Muscle layer of duodenum (tissue), 2 donors: ENCODE data around the gene PPP1CC.

Experiments
- H3K27ac ChIP-seq: one replicate; pipeline ENCODE4 v1.7.0; 2013; ENCODE audit warnings: mild to moderate bottlenecking, low read length
- H3K27me3 ChIP-seq: one replicate; pipeline ENCODE4 v1.7.0; 2013; ENCODE audit warnings: low read depth, mild to moderate bottlenecking, control low read depth, low read length
- H3K36me3 ChIP-seq, 2 donors: one replicate each; pipeline ENCODE4 v1.7.0; 2013; ENCODE audit warnings: low read length in 2 of 2, control low read depth in 1 of 2, mild to moderate bottlenecking in 1 of 2; ENCODE audit not compliant: insufficient read depth in 2 of 2, control insufficient read depth in 1 of 2
- H3K4me1 ChIP-seq, 2 donors: one replicate each; pipeline ENCODE4 v1.7.0; 2013; ENCODE audit warnings: low read length in 2 of 2, mild to moderate bottlenecking in 2 of 2, control low read depth in 1 of 2, moderate library complexity in 1 of 2; ENCODE audit not compliant: insufficient read depth in 2 of 2, control insufficient read depth in 1 of 2
- H3K4me3 ChIP-seq, 2 donors: one replicate each; pipeline ENCODE4 v1.7.0; 2013; ENCODE audit warnings: low read length in 2 of 2, low read depth in 1 of 2, mild to moderate bottlenecking in 1 of 2
- H3K9me3 ChIP-seq, 2 donors: one replicate each; pipeline ENCODE4 v1.7.0; 2013; ENCODE audit warnings: low read length in 2 of 2, control low read depth in 1 of 2, mild to moderate bottlenecking in 1 of 2; ENCODE audit not compliant: control insufficient read depth in 1 of 2
- donor health status: healthy.

Gene PPP1CC

DNA sequence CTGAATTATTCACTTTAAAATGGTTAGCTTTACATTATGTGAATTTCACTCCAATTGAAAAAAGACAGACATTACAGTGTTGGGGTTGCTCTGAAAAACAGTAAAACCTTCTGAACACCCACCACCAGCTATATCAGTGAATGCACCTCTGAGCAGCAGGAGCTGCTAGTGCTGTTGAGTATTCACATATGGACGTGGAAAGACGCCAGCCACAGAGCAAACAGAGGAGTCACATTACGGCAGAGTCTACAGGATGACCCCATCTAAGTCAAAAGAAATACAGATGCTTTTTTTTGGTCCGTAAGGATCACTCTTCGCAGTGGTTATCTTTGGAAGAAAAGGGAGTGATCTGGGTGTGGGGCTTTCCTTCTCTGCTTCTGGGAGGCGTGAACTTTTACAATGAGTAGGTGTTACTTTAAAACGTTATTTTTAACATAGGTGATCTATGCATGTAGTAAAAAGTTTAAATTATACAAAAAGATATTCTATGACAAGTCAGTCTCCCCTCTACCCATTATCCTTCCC, 58.3 kb downstream of the PPP1CC start:
- Histone ChIP-seq H3K4me1 (peaks cover 4 to 15% of the 10 kb centered on the region in 2 donors), H3K36me3 (peaks cover 0 to 8% of the 10 kb centered on the region in 2 donors), H3K27ac (no peak overlapping the region), H3K9me3 (no peaks in the 10 kb centered on the region), H3K27me3 (no peaks in the 10 kb centered on the region), H3K4me3 (no peak overlapping the region)

- Histone ChIP-seq H3K27ac (no peak overlapping the region), H3K4me1 (peaks cover 4 to 15% of the 10 kb centered on the region in 2 donors), H3K9me3 (no peaks in the 10 kb centered on the region), H3K4me3 (no peak overlapping the region), H3K36me3 (peaks cover 0 to 8% of the 10 kb centered on the region in 2 donors), H3K27me3 (no peaks in the 10 kb centered on the region)
Observed at GRCh38 chr12:110683888-110684287, 58.8 kb downstream of the PPP1CC start.

GRCh38 chr12:110680032-110680431, 62.7 kb downstream of the PPP1CC start:
- no peaks in the 10 kb centered on the region for H3K9me3 ChIP-seq
- H3K4me3 ChIP-seq = no peak overlapping the region
- peaks cover 0 to 5% of the 10 kb centered on the region in 2 donors for H3K4me1 ChIP-seq
- H3K36me3 ChIP-seq = peaks cover 0 to 7% of the 10 kb centered on the region in 2 donors
- no peak overlapping the region for H3K27ac ChIP-seq
- no peaks in the 10 kb centered on the region for H3K27me3 ChIP-seq

- Histone ChIP-seq H3K27me3 (no peaks in the 10 kb centered on the region), H3K36me3 (peaks cover 0 to 4% of the 10 kb centered on the region in 2 donors), H3K9me3 (no peaks in the 10 kb centered on the region), H3K4me3 (no peak overlapping the region), H3K4me1 (peaks cover 0 to 5% of the 10 kb centered on the region in 2 donors), H3K27ac (no peak overlapping the region)
Observed at GRCh38 chr12:110679201-110679600, 63.5 kb downstream of the PPP1CC start.

DNA sequence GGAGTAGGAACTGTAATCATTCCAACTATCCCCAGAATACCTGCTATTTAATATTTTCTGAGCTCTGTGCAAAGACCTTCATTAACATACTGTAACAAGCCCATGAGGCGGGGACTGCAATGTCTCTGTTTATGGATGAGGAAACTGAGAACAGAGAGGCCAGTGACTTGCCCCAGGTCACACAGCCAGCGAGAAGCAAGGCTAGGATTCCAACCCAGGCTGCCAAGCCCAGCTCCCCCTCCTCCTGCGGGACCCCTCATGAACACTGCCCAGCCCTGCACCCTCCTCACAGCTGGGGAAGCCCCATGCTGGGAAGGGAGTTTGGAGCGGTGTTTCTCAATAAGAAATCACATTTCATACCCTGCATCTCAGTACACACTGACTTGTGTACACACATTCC, 64.7 kb downstream of the PPP1CC start:
- no peaks in the 10 kb centered on the region for H3K9me3 ChIP-seq
- peaks cover 0 to 2% of the 10 kb centered on the region in 2 donors for H3K36me3 ChIP-seq
- H3K4me3 ChIP-seq = no peak overlapping the region
- H3K4me1 ChIP-seq = peaks cover 0 to 5% of the 10 kb centered on the region in 2 donors
- no peaks in the 10 kb centered on the region for H3K27me3 ChIP-seq
- no peak overlapping the region for H3K27ac ChIP-seq

- Histone ChIP-seq H3K36me3 (no peaks in the 10 kb centered on the region), H3K4me1 (peaks cover 0 to 5% of the 10 kb centered on the region in 2 donors), H3K4me3 (no peak overlapping the region), H3K27ac (no peak overlapping the region), H3K9me3 (no peaks in the 10 kb centered on the region), H3K27me3 (no peaks in the 10 kb centered on the region)
Observed at GRCh38 chr12:110677206-110677911, 65.3 kb downstream of the PPP1CC start.

DNA sequence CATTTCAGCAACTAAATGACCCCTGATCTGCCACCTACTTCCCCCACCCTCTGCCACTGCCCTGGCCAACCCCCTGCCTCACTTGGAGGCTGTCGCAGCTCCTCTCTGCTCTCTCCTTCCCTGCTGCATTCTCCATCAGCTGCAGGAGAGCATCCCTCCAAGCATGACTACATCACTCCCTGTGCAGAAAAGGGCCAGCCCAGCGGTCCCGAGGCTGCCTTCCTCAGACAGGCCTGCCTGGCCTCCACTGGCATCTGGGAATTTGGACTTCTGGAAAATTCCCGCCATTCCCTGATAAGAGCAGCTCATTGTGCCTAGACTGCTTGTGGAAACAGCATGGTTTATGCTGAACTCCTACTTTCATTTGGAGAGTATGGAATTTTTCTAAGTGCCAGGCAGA, 66.5 kb downstream of the PPP1CC start:
- Histone ChIP-seq H3K4me3 (no peak overlapping the region), H3K36me3 (no peaks in the 10 kb centered on the region), H3K9me3 (no peaks in the 10 kb centered on the region), H3K4me1 (peaks cover 0 to 5% of the 10 kb centered on the region in 2 donors), H3K27me3 (no peaks in the 10 kb centered on the region), H3K27ac (no peak overlapping the region)

GRCh38 chr12:110670161-110670701, 72.5 kb downstream of the PPP1CC start:
- Histone ChIP-seq H3K27ac (no peak overlapping the region), H3K4me1 (no peaks in the 10 kb centered on the region), H3K4me3 (no peak overlapping the region), H3K36me3 (peaks cover 0 to 5% of the 10 kb centered on the region in 2 donors), H3K9me3 (peaks cover 0 to 10% of the 10 kb centered on the region in 2 donors), H3K27me3 (no peaks in the 10 kb centered on the region)
